ENCODE results near the gene MOGAT1.

DNA sequence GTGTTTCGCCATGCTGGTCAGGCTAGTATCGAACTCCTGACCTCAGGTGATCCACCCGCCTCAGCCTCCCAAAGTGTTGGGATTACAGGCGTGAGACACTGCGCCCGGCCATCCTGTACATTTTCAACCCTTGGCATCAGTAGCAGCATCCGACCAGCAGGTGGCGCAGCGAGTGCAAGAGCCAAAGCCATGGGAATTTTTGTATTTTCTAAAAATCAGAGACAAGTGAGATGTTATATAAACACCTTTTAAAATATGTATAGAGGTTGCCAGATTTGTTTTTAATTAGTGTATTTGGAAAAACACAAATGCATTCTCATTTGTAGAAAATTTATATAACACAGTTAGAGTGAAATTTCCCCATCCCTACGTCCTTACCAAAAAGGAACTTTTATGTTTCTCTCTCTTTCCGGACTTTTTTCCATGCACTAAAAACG lies 36.8 kb downstream of the MOGAT1 start:
- TF ChIP-seq, protein P1, sequence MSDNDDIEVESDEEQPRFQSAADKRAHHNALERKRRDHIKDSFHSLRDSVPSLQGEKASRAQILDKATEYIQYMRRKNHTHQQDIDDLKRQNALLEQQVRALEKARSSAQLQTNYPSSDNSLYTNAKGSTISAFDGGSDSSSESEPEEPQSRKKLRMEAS (IDR thresholded peaks at IDR 0.05), result no peak
- no peak for TF ChIP-seq POLR2A (IDR thresholded peaks at IDR 0.05; ENCODE audit: borderline replicate concordance, extremely low read depth, insufficient read depth, insufficient read length)
- no peak for TF ChIP-seq POLR2AphosphoS5 (IDR thresholded peaks at IDR 0.05; ENCODE audit: low read depth, low read length)
- TF ChIP-seq, protein P2, sequence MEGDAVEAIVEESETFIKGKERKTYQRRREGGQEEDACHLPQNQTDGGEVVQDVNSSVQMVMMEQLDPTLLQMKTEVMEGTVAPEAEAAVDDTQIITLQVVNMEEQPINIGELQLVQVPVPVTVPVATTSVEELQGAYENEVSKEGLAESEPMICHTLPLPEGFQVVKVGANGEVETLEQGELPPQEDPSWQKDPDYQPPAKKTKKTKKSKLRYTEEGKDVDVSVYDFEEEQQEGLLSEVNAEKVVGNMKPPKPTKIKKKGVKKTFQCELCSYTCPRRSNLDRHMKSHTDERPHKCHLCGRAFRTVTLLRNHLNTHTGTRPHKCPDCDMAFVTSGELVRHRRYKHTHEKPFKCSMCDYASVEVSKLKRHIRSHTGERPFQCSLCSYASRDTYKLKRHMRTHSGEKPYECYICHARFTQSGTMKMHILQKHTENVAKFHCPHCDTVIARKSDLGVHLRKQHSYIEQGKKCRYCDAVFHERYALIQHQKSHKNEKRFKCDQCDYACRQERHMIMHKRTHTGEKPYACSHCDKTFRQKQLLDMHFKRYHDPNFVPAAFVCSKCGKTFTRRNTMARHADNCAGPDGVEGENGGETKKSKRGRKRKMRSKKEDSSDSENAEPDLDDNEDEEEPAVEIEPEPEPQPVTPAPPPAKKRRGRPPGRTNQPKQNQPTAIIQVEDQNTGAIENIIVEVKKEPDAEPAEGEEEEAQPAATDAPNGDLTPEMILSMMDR (IDR thresholded peaks at IDR 0.05 in 2 of 3, conservative IDR thresholded peaks at IDR 0.05 in 1 of 3; ENCODE audit: borderline replicate concordance in 1 of 3, insufficient read depth in 1 of 3, low read depth in 2 of 3, low read length in 2 of 3), result peak; percentile 87 to 90 (median 89)
- no peak for TF ChIP-seq YY1 (IDR thresholded peaks at IDR 0.05; ENCODE audit: extremely low read depth, insufficient replicate concordance, low read depth, low read length)
- no peak for TF ChIP-seq SP1 (IDR thresholded peaks at IDR 0.05; ENCODE audit: low read depth)
- peak; percentile 84 for TF ChIP-seq RAD21 (IDR thresholded peaks at IDR 0.05; ENCODE audit: low read depth)

Measured in HCT116 (cell line).